Tibial nerve (tissue), 4 donors: ENCODE results near the gene SCN4B.

Experiments used
- CTCF ChIP-seq, 5 experiments: fragments of 200-600 bp in 3 of 5; fragments of 450-650 bp in 2 of 5; sonication (generic) in 3 of 5; IDR thresholded peaks; one replicate each; pipeline ENCODE4 v1.5.1; 2016 to 2019; ENCODE audit warnings: antibody characterized with exemption in 5 of 5, mild to moderate bottlenecking in 3 of 5, moderate library complexity in 2 of 5
- EP300 ChIP-seq, 2 donors: sonication (generic); formaldehyde crosslinking; IDR thresholded peaks; one replicate each; pipeline ENCODE4 v1.6.1; 2017; ENCODE audit warnings: antibody characterized with exemption in 2 of 2, mild to moderate bottlenecking in 1 of 2
- POLR2A ChIP-seq, 2 donors: fragments of 450-650 bp; IDR thresholded peaks; one replicate each; pipeline ENCODE4 v1.6.1; 2017; ENCODE audit warnings: antibody characterized with exemption in 2 of 2, mild to moderate bottlenecking in 2 of 2, moderate library complexity in 2 of 2

DNA sequence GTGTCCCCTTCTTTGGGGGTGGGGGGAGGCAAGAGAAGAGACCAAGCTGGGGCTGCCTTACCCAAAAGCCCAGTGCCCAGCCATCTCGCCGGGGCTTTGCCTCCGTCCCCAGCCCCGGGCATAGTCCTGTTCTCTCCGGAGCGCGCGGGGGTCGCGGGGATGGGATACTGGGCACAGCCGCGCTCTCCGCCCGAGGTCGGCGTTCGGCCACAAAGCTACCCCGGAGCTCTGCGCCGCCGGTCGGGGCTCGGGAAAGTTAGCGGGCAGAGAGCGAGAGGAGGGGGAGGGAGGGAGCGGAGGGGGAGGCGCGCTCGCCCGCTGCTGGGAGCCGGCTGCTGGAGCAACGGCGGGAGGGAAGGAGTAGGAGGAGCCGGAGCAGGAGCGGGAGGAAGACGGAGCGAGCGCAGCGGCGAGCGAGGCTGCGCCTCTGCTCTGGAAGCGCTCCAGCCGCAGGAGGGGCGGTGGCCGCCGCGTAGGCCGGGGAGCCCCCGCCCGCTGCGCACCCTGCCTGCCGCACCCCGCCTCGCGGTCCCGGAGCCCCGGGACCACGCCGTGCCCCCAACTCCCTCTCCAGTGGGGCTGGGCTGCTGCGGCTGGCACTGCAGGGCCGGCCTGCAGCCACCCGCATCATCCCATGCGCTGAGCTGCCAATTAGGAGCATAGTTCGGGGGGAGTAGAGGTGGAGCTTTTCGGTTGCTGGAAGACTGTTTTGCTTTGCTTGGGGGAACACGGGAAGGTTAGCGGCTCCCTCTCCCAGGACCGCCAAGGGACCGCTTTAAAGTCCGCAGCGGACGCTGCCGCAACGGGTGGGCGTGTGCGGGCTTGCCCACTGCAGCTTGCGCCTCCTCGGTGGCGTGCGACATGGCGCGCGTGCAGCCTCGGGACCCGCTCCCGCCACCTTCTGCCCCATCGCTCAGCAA lies at the start of gene SCN4B:
- TF ChIP-seq POLR2A (IDR thresholded peaks at IDR 0.05) (no peak), CTCF (IDR thresholded peaks at IDR 0.05) (no peak), EP300 (IDR thresholded peaks at IDR 0.05) (no peak)
